Measurements from ENCODE around the gene MERTK.
A peak's percentile ranks its signal among the peaks of the same experiment; 100 is the strongest.
"Not testable (repeated sequence)": the region's sequence is repeated elsewhere in the genome, so short reads cannot be mapped to it uniquely, and the experiment has no call there.

MERTK gene

DNA sequence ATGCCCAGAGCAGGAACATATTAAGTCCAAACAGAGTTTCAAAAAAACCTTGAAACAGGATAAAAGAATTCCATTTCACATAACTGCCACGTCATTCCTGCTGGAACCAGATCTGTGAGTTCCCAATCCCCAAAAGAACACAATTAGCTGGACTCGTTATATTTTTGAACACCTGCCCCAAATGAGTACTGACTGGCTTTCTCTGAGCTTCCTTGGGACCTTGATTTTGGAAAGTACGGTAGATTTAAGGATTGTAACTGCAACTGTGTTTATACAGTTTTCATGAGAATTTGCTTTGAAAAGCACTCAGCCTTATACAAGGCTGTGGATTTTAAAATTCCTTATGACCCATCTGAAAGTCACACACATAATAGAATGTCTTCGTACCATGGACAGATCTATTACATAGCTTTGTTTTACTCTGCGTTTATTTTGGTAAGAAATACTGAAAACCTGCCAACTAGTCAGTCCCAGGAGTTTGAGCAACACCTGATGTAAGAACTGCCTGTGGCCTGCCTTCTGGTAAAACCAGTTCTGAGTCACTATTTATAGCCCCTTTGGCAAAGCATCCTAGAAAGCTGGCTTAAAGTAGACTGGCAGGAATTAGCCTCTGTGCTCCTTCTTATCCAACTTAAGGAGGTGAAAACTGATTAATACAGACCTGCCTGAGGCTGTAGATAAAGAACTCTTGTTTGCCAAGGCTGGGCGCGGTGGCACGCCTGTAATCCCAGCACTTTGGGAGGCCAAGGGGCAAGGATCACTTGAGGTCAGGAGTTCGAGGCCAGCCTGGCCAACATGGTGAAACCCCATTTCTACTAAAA is 48.1 kb downstream of the MERTK start:
- peak; percentile 72 for DNase-seq

DNA sequence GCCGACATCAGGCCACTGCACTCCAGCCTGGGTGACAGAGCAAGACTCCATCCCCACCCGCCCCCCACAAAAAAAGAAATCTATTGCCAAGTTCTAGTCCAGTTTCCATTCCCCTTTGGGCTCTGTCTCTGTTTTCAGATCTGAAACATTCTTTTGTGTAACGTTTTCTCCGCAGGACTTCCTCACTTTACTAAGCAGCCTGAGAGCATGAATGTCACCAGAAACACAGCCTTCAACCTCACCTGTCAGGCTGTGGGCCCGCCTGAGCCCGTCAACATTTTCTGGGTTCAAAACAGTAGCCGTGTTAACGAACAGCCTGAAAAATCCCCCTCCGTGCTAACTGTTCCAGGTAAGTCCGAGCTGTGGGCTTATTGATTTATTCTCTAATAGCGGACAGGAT is 48.8 kb downstream of the MERTK start:
- no peak for DNase-seq

DNA sequence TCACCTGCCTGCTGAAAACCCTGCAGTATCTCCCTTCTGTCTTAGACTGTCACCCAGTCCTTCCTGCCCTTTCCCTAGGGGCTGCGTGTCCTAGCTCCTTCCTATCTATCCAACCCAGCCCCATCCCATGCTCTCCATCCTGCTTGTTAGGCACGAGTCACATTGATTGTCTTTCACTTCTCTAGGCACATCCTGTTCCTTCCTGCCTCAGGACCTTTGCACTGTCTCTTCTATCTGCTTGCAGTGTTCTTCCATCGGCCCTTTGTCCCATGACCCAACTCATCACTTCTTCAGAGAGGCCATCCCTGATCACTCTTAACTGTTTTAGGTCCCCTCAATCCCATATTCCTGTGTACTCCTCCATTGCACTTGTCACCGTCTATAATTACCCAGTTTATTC is 50.4 kb downstream of the MERTK start:
- DNase-seq: no peak

DNA sequence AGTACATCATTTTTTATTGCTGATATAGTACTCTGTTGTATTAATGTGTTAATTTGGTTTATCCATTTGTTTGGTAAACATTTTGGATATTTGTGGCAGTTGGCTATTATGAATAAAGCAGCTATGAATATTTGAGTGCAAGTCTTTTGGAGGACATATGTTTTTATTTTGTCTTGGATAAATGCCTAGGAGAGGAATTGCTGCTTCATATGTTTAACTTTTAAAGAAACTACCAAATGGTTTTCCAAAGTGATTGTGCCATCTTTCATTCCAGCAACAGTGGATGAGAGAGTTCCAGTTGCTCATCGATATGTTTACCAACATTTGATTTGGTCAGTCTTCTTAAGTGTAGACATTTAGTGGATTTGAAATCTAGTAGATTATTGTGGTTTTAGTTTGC is 51.8 kb downstream of the MERTK start:
- no peak for DNase-seq

DNA sequence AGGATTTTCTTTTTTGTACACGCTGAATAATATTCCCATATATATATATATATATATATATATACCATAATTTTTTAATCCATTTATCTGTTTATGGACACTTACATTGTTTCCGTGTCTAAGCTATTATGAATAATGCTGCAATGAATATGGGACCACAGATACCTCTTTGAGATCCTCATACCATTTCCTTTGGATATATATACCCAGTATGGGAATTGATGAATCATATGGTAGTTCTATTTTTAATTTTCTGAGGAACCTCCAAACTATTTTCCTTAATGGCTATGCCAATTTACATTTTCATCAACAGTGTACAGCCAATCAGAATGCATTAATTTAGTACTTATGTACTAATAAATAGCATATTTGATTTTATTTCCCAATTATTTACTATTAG is 53.1 kb downstream of the MERTK start:
- DNase-seq: no peak

DNA sequence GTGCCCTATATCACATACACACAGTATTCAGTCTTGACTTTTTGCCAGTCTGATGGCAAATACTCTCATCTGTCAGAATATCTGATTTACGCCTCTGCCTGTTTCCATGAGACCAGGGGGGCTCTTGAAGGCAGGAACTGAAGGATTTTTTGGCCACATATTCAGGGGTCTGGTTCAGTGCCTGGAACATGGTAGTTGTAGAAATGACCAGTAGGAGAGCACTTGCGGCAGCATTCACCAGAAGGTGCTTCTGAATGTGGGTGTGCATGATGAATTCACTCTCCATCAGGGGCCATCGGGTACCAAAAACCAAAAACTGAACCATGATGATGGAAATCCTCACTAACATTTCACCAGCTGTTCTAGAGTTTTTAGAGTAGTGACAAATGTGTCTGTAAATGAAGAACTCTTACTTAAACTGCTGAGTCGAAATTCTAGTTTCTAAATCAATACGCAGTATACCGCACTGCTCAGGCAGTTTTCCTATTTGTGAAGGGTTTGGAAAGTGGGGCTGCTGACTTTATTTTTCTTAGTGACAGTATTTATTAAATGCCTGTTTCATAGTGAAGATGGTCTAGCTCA is 54.6 kb downstream of the MERTK start:
- DNase-seq: no peak

DNA sequence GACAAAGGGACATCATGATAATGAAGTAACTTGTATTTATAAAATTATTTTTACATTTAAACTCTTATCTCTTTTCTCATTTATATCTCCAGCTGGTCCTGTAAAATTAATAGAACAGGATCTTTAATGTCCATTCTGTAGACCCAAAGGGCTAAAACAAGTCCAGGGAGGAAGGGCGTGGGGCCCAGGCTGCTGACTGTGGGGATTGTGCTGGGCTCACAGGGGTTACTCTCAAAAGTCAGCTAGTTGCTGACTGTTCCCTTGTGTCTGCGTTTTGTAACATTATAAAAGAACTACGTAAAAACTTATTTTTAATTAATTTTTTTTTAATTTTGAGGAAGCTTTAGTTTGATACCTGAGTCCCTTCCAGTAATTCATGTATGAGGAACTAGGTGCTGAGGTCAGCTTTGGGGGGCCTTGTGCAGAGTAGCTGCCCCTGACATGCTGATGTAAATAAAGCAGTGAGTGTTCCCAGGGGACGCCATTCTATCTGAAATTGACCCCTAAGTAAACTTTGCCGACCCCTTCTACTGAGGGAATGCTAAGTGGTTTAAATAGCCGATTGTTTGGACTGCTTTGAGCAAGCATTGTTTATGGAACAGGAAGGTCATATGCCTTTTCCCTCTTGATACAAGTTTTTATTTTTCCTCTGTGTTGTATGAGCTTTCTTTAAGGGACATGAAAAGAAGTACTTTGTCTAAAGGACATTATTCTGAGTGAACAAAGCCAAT is 56.4 kb downstream of the MERTK start:
- DNase-seq: no peak

DNA sequence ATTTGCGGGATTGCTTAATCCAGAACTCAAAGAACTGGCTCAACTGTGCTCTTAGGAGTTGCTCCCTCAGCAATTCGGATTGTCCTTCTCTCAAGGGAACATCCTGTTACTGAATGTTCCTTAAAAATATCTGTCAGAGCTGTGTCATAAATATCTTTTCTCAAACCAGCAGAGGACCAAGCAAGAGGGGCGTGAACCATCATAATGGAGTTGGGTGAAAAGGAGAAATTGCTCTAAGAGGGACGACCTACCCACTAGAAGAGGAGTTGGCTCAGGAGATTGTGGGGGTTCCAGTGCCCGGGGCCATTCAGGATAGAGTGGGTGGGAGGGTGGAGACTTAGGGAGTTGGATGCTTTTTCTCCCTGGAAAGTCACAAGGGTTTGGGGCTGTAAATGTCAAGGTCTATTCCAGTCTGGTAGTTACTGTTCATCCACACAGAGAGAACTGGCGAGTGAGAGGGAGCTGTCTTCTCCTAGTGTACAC is 59.5 kb downstream of the MERTK start:
- DNase-seq: no peak

DNA sequence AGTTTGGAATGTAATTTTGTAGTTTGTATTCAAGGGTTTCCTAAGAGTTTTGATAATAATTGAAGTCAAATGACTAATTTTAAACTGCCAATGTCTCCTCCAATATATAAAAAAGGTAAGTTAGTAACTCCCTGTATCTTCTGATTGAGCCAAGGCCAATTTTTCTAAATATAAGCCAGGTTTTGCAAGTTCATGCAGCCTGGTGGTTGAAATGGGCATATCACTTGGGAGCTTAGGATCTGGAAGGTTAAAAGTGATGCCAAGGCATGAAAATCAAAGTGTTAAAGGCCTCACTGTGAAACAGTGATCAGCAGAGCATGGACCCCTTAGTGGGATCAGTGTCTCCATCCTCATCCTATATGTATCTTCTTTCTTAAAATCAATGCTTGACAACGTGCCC is 60.5 kb downstream of the MERTK start:
- DNase-seq: no peak

DNA sequence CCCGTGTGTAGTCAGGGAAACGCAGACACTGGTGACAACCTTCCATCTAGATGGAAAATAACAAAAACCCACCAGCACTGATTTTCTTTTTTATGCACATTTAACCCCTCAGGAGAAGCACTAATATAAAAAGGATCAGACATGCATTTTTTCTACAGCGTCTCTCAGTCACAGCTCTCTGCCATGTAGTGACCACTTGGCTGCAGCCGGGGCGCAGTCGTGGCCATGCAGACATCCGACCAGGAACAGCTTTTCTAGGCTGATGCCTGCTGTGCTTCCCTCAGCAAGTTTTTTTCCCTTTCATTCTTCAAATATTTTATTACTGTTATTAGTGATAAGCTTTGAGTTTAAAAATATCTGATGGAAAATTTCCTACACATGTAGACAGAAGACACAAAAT is 63.3 kb downstream of the MERTK start:
- no peak for DNase-seq

DNA sequence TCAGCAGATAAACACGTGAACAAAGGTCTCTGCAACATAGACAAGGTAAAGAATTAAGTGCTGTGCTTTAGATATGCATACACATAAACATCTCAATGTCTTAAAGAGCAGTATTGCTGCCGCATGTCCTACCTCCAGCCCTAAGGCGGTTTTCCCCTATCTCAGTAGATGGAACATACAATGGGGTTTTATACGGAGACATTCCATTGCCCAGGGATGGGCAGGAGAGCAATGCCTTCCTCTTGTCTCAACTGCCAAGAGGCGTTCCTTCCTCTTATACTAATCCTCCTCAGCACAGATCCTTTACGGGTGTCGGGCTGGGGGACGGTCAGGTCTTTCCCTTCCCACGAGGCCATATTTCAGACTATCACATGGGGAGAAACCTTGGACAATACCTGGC is 64.7 kb downstream of the MERTK start:
- not testable (repeated sequence) for DNase-seq

DNA sequence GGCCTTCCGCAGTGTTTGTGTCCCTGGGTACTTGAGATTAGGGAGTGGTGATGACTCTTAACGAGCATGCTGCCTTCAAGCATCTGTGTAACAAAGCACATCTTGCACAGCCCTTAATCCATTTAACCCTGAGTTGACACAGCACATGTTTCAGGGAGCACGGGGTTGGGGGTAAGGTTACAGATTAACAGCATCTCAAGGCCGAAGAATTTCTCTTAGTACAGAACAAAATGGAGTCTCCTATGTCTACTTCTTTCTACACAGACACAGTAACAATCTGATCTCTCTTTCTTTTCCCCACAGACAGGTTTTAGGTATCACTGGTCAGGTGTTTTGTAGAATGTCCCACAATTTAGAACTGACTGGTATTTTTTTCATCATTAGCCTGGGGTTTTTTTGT is 65.1 kb downstream of the MERTK start:
- not testable (repeated sequence) for DNase-seq

DNA sequence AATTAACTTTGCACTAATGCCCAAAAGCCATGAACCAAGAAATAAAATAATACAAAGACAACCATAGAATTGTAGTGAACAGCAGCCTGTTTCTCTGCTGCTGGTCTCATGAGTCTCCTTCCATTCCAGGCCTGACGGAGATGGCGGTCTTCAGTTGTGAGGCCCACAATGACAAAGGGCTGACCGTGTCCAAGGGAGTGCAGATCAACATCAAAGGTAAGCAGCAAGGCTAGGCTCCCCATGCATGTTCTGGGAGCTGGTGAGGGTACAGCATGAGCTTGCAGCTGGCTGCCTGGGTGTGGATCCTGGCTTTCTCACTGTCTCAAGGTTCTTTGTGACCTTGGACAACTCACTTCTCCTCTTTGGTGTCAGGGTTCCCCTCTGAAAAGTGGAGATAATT is 66.7 kb downstream of the MERTK start:
- DNase-seq: no peak

DNA sequence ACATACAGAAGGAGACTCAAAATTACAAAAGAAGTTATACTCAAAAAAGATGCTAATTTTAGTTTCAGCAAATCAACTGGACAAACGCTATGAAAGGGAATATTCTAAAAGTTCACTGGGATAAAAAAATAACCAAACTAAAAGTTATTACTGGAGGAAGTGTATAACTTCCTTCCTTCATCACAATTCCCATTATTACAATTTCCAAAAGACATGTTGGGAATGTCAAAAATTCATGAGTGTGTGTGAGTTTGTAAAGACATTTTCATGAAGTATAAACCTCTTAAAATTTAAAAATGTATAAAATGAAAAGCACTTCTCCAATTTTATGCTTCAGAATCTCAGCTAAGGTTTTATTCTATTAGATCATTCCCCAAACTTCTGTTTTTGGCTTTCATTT is 67.8 kb downstream of the MERTK start:
- DNase-seq: no peak

DNA sequence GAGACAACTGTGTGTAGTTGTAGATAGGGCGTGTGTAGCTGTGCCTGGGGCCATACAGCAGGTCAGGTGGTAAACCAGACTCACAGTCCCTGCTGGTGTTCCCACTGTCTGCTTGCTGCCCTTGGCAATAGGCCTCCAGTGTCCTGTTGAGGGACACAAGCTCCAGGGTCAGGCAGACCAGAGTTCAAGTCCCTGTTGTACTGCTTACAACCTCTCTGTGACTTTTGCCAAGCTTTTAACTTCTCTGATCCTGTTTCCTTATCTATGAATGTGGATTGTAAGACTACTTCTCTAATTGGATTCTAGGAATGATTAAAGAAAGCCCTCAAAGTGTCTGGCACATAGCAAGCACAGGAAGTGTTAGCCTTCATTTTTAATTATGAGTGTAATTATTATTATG is 68.6 kb downstream of the MERTK start:
- no peak for DNase-seq

DNA sequence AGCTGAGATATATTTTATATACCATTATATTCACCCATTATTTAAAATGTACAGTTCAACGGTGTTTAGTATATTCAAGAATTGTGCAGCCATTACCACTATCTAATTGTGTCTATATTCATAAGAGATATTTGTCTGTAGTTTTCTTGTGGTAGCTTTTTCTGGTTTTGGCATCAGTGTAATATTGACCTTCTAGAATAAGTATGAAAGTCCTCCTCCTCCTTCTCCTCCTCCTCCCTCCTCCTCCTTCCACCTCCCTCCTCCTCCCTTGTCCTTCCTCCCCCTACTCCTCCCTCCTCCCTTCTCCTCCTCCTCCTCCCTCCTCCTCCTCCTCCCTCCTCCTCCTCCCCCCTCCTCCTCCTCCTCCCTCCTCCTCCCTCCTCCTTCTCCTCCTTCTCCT is 72.0 kb downstream of the MERTK start:
- no peak for DNase-seq

DNA sequence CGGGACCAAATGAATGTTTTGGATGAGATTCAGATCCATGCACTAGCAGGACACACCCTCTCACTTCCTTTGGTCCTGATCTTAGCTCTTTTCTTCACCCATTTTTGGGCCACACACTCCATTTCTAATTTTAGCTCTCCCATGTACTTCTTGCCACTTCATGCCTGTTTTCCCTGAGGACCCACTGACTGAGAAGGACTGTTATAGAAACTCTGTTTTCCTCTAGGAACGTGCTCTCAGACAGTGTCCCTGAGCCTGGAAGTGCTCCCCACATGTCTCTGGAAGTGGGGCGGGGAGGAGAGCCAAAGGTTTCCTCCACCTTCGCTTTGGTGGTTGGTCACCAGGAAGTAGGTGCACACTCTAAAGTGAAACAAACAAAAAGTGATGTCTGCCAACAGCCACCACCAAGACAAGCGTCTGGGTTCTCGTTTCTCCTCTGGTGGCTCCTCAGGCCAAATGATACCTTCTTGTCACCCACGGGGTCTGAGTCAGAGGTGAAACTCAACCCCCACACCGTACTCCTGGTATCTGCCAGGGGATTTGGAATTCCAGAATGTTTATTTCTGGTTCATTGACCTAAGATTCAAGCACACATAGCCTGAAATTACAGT is 74.7 kb downstream of the MERTK start:
- DNase-seq: no peak

DNA sequence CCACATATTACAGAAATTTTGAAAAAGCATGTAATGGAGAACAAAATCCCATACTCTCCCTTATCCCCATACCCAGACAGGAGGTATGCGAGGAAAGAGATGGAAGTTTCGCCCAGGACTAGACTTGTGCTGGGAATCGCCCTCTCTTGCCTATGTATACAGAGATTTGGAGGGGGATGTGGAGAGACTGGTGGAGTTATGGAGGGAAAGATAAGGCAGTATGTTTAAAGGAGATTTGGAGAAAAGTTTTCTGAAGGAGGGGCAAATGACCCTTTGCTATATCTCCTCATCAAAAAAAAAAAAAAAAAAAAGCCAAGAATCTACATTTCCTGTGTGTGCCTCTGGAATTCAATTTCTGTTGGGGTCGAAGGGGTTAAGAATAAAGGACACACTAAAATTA is 75.3 kb downstream of the MERTK start:
- DNase-seq: no peak

DNA sequence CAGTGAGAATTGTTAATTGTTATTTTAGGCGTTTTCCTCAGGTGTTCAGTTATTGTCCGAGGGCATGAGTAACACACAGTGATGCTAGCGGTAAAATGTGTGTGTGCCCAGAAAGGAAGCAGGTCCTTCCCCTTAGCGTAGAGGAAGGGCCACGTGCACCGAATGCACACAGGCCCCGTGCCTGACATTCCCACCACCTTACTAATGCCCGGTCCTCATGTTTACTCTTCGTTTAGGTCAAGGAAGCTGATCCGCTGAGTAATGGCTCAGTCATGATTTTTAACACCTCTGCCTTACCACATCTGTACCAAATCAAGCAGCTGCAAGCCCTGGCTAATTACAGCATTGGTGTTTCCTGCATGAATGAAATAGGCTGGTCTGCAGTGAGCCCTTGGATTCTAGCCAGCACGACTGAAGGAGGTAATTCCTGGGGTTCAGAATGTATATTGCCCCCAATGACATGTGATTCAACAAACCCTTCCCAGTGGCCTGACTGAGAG is 76.7 kb downstream of the MERTK start:
- DNase-seq: no peak

DNA sequence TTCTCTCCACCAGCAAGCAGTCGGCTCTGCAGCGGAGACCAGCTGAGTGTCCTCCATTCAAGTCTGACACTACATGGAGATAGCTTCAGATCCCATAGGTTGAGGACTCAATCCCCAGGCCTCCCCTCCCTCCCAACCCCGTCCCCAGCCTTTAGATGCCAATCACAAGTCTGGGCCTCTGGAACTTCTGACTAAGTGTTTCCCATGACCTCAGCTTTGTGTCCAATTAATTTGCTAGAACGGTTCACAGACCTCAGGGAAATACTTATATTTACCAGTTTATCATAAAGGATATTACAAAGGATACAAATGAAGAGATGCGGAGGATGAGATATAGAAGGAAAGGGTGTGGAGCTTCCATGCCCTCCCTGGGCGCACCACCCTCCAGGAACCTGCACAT is 77.4 kb downstream of the MERTK start:
- no peak for DNase-seq

DNA sequence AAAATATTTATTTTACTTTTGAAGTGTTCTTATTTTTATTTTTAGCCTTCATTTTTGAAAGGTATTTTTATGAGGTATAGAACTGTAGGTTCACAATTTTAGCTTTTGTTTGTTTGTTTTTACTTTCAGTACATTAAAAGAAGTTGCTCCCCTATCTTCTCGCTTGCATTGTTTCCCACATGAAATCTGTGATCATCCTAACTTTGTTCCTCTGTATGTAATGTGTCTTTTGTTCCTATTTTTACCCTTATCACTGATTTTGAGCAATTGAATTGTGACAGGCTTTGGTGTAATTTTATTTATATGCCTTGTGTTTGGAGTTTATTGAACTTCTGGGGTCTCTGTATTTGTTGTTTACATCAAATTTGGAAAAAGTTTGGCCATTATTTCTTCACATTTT is 78.8 kb downstream of the MERTK start:
- DNase-seq: no peak

DNA sequence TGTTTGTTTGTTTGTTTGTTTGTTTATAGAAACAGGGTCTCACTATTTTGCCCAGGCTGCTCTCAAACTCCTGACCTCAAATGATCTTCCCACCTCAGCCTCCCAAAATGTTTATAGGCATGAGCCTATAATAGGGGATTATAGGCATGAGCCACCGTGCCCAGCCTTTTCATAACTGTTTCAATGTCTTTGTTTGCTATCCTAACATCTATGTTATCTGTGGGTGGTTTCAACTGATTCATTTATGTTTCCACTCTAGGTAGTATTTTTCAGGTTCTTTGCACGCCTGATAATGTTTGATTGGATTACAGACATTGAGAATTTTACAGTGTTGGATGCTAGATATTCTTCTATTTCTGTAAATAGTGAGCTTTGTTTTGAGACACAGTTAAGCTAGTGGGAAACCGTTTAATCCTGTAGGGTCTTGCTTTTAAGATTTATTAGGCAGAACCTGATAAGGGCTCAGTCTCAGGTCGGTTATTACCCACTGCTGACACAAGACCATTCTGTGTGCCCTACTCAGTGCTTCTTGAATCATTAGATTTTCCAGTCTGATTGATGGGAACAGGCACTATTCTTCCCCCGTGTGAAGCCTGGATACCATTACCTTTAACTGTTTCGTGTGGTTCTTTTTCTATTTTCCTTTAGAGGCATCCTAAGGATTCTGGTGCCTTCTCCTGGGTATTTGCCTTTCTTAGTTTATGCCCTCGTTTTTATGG is 80.2 kb downstream of the MERTK start:
- no peak for DNase-seq

DNA sequence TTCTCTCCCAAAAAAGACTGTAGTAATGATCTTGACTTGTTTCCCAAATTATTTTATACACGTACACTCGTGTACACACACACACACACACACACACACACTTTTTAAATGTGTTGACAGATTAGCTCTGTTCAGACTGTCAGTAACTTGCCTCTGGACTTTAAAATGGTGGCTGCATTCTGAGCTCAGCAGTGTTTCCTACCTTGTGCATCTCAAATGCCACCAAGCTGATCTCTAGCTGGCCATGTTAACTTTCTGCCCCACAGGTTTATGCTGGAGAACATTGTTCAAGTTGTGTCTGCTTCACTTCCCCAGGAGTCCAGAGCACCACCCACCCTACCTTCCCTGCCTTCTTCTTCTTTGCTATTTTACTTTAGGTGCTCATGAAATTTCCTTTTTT is 83.3 kb downstream of the MERTK start:
- no peak for DNase-seq

Data from DMS153 (cell line).